GM21723 (cell line): ENCODE data around the gene GTF2IRD1.
A peak's percentile ranks its signal among the peaks of the same experiment; 100 is the strongest.
"Not testable (repeated sequence)": the region's sequence is repeated elsewhere in the genome, so short reads cannot be mapped to it uniquely, and the experiment has no call there.

Source experiments
- ATAC-seq: cut with Tn5 transposase; IDR thresholded peaks from one replicate; pipeline ENCODE4 v1.9.1; 2021; ENCODE audit warnings: mild to moderate bottlenecking, moderate library complexity; ENCODE audit not compliant: unreplicated experiment

GTF2IRD1 gene

DNA sequence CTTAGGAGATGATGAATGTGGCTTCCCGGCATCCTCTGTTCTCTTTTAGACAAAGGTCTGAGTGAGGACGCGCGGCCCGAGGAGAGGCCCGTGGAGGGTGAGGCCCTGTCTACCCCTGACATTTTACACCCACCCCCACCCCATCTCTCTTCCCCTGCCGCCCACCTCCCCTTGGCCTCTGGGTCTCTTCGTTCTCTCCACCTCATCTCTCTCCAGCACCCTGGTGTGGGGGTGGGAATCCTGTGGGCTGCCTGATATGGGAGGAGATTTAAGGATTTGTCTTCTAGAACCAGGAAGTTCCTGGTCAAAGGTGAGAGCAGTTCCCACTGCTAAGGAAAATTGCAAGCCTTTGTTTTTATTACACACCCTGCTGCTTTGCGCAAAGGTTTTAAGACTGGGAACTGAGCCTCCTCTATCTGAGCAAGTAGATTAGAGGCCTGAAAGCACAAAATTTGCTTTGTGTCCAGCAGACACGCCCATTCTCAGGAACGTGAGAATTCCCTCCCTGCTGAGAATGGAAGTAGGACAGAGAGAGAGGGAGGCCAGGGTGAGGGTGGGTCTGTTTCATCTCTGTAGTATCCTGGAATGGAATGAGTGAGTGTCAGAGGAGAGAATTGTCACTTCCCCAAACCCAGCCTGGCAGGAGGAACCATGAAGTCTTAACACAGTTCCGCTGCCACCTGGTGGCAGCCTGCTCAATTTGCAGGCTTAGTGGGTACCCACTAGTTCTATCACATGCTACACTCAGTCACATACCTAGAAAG is 91.2 kb downstream of the GTF2IRD1 start:
- ATAC-seq = no peak

DNA sequence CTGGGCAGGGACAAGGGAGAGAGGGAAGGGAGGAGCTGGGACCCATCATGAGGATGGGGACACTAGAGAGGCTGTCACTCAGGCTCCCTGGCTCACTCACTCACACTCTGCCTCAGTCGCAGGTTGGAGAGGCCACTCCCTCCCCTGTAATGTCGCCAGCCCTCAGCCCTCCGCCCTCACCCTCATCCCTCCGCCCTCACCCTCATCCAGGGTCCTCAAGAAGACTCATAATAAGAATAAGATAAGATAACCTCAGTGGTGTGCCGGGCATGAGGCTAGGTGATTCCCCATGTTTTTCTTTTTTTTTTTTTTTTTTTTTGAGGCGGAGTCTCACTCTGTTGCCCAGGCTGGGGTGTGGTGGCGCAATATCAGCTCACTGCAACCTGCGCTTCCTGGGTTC is 92.2 kb downstream of the GTF2IRD1 start:
- no peak for ATAC-seq

DNA sequence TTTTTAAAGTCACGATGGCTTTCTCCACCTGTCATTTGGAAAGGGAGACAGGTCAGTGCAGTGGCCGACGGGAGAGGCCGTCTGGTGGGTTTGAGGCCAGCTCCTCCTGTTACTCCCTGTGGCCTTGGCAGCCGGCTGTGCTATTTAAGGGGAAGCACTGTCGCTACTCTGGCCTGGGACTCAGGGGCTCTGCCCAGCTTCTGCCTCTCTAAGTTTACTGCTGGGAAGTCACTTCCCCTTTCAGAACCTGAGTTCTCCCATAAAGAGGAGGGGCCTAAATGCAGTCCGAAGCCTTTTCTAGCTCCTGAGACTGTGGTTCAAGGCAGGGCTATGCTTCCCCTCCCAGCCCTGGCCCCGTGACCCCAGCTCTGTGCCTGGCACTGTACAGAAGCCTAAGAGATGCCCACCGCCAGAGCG is 99.9 kb downstream of the GTF2IRD1 start:
- peak; percentile 59 for ATAC-seq

DNA sequence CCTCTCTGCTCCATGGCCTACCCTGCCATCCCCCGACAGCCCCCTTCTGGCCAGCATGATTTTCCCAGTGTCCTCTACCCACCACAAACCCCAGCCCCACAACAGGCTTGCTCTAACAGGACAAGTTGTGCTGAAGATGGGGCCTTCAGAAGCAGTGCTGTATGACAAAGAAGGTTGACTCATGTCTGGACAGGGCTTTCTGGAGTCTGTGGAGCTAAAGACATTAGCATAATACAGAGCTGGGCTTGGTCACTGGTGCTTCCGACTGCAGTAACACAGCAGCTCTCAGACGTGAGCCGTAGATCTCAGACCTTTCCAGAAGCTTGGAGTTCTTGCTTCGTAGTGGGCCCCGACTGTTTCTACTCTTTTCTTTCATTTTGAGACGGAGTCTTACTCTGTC is 100.5 kb downstream of the GTF2IRD1 start:
- no peak for ATAC-seq

DNA sequence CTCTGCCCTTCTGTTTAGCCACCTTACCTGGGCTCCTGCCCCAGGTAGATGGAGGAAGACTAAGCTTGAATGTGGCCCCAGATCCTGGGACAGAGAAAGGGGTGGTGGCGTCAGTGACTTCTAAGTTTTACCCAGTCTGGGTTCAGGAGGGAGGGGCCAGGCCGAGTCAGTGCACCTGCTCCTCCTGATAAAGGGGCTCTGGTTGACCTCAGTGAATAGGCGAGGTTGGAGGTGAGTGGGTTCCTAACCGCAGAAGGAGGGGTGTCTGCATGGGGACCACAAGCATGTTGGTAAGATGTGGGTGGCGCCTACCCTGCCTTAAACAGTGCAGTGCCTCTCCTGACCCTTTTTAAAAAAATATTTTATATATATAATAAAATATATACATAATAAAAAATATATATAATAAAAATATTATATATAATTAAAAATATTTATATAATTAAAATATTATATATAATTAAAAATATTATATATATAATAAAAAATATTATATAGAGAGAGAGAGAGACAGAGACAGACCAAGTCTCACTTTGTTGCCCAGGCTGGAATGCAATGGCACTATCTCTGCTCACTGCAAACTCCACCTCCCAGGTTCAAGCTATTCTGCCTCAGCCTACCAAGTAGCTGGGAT is 106.5 kb downstream of the GTF2IRD1 start:
- no peak for ATAC-seq

DNA sequence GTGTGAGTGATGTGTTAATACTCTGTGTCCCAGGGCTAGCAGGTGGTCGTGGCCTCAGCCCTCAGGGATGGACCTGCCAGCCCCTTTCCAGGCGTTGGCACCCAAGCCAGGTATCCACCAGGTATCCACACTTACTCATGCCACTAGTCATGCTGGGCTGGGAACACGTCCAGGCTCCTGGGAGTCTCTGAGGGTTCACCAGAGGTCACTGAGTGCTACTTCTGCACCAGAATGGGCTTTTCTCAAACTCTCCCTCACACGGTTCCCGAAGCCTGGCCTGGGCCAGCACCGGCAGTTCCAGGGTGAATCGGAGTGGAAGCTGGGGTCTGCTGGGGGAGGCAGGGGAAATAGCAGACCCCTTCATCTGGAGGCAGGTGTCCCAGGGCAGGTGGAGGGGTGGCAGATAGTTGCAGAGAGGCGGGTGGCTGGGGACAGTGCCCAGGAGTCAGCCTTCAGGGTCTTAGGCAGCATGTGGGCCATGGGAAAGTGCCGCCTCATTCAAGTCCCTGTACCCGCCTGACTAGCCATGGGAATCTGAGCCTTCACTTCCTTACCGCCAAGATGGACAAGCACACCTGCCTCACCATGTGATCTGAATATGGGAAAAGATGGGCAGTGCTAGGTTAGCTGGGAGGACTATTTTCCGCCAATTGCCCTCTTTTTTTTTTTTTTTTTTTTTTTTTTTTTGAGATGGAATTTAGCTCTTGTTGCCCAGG is 108.3 kb downstream of the GTF2IRD1 start:
- ATAC-seq = no peak

DNA sequence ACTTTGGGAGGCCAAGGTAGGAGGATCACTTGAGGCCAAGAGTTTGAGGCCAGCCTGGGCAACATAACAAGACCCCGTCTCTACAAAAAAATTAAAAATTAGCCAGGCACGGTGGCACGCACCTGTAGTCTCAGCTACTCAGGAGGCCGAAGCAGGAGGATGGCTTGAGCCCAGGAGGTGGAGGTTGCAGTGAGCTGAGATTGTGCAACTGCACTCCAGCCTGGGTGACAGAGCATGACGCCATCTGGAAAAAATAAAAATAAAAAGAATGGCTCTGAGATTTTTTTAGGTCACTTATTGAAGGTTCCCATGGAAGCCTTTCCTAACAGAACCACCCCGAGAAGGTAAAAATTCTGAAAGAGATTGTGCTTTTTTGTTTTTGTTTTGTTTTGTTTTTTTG is 109.9 kb downstream of the GTF2IRD1 start:
- not testable (repeated sequence) for ATAC-seq

DNA sequence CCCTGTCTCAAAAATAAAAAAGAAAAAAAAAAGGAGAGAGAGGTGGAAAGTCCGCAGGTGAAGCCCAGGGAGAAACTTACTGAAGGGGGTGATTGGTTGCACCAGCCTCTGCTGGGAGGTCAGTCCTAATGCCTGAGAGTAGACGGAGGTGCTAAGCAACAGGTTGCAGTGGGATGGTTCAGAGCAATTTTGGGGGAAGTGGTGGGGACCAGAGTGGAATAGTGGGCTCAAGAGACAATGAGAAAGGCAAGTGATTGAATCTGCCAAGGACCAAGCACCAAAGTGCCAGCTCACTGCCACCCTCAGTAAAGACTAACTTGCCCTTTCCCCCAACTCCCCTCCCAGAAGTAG is 113.6 kb downstream of the GTF2IRD1 start:
- ATAC-seq = no peak

DNA sequence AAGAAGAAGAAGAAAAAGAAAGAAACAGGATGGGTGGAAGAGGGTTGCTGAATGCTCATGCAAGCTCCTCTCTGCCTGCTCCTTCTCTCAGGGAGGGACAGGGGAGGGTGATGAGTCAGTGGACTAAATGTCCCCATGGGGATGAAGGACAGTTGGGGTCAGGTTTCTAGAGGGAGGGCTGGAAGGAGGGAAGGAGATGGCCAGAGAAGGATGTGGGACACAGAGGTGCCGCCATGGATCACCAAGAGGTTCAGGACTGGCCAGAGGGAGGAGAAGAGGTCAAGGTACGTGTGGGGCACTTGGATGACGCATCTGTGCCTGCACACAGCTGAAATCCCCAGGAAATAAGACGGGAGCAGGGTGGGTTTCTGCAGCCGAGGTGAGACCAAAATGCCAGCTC is 115.0 kb downstream of the GTF2IRD1 start:
- ATAC-seq = no peak

DNA sequence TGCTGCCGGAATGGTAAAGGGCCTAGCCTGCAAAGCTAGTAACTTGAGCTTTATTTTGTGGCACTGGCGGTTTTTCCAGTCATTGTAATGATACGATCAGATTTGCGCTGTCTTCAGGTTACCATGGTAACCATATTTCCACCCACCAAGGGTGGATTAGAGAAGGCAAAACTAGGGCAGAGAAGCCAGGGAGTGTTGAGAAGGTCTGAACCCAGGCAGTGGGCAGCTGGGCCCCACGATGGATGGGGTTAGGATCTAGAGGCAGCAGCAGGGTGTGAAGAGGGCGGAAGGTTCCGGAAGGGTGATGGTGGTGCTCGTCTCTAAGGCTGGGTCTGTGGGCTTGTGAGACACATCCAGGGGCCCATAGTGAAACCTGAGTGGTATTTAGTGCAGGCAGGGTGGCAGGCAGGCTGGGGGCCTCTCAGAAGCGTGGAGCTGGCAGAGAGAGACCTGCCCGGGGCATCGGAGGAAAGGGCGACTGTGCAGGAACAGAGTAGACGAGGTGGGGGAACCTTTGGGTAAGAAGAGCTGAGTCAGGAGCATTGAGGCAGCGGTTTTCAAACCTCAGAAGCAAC is 115.9 kb downstream of the GTF2IRD1 start:
- ATAC-seq = no peak

DNA sequence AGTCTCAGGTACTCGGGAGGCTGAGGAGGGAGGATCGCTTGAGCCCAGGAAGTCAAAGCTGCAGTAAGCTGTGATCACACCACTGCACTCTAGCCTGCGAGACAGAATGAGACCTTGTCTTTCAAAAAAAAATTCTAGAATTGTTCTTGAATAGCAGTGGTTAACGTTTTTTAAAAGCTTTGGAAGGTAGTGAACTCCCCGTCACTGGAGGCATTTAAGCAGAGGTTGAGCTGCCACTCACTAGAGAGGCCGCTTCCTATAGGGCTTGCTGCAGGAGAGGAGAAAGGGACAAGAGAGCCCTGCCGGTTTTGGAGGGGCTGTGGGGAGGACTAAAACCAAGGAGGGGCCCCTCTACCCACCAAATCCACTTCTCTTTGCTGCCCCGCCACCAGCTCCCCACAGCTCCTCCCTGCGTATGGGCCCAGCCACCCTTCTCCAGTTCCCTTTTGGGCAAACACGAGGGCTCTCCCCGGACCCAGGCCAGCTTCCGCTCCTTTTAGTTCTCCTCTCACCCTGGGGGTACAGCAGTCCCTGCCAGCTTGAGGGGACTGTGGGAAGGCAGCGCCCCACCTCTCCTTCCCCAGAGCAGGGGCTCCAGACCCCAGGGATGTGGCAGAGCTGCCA is 116.9 kb downstream of the GTF2IRD1 start:
- ATAC-seq = no peak

DNA sequence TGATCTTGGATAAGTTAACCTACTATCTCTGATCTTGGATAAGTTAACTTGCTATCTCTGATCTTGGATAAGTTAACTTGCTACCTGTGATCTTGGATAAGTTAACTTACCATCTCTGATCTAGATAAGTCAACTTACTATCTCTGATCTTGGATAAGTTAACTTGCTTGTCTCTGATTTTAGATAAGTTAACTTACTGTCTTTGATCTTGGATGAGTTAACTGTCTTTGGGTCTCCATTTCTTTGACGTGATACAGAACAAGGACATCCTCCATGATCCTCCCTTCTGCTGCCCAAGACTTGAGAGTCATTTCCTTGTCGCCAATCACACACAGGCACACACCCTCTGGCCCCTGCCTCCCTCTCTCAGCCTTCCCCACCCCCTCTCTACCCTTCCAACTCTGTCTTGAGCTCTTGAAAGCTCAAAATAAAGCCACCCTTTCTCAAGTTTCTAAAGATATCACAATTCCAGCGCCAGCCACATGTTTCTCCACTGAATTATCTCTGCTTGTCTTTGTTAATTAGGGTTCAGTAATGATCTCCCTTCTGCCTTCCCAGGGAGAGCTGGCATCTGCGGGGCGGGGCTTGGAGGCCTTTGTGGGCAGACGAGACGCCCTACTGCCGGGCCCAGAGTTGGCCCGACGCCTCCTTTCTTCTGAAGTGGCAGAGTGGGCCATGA is 118.7 kb downstream of the GTF2IRD1 start:
- ATAC-seq = no peak

DNA sequence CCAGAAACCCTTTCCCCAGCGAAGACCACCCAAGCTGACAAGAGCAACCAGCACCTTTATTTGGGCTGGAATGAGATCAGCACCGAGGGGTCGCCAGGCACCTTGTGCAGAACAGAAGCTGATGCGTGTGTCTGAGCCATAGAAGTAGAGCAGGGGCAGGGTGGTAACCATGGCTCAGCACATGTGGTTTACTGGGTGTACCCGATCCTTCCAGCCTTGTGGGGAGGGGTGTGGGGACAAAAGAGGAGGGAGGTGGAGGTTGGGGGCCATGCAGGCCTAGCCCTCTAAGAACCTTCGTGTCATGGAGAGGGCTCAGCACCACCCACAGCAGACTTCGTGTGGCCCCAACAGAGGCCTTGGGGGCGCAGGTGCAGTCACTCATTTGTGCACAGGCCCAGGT is 119.8 kb downstream of the GTF2IRD1 start:
- ATAC-seq = no peak

DNA sequence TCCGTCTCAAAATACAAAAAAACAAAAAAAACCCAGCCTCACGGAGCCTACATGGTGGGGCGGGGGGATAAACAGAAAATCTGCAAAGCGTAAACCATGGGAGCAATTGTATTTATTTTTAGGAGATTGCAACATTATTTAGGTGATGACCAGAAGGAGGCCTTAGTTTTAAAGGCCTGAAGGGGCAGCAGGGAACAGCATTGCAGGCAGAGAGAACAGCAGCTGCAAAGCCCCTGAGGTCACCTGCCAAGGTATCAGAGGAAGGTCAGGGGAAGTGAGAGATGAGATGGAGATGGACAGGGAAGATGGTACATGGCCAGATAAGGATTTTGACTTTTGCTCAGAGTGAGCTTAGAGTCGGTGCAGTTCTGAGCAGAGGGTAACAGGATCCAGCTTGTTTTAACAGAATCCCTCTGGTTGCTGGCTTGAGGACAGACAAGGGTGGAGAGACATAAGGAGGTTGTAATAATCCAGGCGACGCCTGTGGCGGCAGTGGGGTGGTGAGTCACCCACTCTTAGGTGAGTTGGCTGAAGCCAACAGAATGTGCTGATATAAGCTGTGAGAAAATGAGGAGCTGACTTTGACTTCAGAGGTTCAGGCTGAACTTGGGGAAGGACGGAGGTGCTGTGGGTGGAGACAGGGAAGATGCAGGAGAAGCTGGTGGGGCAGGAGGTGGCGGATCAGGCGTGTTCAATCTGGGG is 121.5 kb downstream of the GTF2IRD1 start:
- no peak for ATAC-seq

DNA sequence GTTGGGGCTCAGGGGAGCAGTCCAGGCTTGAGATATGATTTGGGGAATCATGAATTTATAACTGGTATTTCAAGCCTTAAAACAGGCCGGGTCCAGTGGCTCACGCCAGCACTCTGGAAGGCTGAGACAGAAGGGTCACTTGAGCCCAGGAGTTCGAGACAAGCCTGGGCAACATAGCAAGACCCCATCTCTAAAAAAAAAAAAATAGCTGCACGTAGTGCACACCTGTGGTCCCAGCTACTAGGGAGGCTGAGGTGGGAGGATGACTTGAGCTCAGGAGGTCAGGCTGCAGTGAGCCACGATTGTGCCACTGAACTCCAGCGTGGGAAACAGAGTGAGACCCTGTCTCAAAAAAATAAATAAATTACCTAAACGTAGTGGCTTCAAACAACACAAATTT is 122.1 kb downstream of the GTF2IRD1 start:
- ATAC-seq = no peak

DNA sequence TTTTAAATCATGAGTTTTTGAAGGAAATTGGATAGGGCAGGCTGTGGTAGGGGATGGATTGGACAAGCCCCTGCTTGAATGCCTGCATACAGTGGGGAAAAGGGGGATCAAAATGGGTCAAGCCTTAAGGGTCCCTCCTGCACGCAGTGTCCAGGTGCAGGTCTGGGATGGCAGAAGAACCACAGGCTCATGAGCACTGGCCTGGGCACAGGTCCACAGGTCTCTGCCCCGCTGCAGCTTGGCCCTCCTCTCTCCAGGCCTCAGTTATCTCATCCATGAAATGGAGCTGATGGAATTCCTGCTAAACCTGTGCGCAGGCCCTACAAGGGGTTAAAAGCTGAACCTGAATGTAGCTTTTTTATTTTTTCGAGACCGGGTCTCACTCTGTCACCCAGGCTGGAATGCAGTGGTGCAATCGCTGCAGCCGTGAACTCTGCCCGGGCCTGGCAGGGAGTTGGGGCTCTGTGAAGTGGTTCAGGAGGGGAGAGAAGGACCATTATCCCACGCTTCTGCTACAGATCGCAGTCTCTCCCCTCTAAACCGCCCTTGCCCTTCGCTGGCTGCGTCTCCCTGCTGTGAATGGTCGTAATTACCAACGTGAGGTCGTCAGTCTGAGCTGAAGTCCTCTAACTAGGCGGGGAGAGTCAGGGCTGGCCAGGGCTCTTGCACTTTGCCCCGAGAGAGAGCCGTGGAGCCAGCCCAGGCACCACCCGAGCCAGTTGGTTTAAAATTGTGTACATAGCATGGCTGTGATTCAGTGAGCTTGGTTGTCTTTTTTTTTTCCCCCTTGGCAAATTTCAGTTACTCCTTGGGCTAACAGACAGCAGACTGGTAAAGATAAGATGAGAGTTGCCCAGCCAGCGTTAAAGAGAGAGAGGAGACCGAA is 126.3 kb downstream of the GTF2IRD1 start:
- no peak for ATAC-seq

DNA sequence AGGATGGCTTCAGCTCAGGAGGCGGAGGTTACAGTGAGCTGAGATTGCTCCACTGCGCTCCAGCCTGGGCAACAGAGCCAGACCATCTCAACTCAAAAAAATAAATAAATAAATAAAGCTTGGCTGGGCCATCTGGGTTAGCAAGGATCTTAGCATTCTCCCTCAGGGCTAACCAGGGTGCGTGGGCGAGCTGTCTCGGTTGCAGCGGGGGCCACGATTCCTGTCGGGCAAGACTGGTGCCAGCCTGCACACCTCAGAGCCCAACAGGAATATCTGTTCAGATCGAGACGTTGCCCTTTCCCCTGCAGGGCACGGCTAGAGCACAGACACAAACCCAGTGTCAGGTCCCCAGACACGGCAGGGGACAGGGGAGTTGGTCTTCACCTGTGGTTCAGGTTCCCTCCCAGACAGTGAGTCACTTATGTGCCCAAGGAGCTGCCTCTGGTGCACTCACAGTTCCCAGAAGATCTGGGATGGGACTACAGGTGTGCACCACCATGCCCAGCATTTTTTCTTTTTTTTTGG is 128.3 kb downstream of the GTF2IRD1 start:
- ATAC-seq = no peak

DNA sequence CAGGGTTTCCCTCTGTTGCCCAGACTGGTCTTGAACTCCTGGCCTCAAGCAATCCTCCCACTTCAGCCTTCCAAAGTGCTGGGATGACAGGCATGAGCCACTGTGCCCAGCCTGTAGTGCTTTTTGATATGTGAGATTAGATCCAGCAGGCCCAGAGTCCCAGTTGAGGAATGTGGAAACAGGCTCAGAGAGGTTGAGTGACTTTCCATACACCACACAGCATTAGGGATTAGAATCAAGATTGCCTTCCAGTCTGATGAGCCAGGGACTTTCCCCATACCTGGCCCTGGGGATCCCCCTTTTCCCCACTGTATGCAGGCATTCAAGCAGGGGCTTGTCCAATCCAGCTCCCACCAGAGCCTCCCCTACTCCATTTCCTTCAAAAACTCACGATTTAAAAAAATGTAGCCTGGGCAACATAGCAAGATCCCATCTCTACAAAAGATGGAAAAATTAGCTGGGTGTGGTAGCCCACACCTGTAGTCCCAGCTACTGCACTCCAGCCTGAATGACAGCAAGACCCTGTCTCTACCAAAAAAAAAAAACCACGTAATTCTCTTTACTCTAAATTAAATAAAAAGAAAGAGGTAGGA is 128.8 kb downstream of the GTF2IRD1 start:
- no peak for ATAC-seq

DNA sequence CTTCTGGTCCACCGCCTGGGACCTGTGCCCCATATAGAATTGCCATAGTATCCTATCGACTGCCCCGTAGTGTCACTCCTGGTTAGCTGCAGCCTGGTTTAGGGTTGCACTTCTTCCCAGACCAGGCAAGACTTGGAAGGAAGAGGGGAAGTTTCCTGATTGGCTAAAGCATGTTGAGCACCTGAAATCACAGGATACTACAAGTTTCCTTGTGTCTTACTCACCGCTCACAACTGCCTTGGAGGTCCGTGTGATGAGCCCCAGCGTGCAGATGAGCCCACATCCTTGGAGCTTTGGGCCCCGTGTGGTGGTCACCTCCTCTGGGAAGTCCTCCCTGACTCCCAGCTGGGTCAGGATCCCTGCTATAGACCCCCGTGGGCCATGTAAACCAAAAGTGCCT is 129.9 kb downstream of the GTF2IRD1 start:
- ATAC-seq = no peak
